HuH-7.5 (cell line): ENCODE data around the gene SLC30A1.

Source experiments
- DNase-seq: peaks from one replicate; pipeline ENCODE4 v3.0.0; 2011; ENCODE audit warnings: low spot score

SLC30A1 gene

DNA sequence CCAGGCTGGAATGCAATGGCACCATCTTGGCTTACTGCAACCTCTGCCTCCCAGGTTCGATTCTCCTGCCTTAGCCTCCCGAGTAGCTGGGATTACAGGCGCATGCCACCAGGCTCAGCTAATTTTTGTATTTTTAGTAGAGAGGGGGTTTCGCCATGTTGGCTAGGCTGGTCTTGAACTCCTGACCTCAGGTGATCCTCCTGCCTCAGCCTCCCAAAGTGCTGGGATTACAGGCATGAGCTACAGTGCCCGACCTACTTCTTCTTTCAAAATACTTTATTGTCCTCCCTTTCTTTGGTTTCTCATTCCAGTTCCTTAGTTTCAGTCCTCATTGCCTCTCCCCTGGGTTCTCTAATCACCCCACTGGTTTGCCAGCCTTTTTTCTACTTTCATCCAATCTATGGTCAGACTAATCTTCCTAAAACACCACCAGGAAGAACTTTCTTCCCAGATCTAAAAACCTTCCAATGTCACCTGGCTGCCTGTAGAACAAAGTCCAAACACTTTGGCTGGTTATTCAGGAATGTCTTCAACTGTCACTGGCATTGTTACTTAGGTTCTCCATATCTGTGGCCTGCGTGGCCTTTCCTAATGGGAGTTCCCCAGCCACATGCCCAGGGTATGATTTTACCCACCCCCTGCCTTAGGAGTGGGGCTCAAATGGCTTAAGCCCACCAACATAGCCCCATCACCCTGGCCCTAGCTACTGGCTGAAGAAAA lies 29.0 kb upstream of the SLC30A1 start:
- DNase-seq, result no peak

DNA sequence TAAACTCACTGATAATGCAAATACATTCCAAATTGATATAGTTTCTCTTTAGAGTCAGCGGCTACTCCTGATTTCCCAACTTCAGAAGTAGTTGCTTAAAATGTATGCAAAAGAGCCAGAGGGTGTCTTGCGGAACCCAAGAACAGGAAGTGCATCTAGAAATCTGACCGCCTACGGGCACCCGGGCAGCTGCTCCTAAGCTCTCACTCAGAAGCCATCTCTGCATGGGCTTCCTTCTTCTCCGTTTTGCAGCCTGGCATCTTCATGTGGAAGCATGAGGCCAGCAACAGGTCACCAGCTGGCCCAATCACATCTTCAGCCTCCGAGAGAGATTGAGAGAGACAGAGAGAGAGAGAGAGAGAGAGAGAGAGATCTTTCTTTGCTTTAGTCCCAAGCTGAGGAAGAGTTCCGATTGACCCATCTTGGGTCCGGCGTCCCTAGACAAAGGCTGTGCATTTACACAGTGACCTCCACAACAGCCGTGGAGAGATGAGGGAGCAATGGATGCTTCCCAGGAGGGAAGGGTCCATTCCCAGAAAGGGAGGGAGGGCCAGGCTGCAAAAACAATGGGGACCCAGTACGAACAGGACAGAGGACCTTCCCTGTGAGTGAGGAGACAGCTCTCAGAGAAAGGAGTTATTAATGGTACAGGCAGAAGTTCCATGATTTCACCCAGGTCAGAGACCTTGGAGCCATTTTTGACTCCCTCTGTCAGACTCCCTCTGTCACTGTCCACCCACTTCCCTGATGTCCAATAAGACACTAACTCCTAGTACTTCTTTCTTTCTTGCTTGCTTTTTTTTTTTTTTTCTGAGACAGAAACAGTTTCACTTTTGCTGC lies 28.2 kb upstream of the SLC30A1 start:
- DNase-seq, result no peak

DNA sequence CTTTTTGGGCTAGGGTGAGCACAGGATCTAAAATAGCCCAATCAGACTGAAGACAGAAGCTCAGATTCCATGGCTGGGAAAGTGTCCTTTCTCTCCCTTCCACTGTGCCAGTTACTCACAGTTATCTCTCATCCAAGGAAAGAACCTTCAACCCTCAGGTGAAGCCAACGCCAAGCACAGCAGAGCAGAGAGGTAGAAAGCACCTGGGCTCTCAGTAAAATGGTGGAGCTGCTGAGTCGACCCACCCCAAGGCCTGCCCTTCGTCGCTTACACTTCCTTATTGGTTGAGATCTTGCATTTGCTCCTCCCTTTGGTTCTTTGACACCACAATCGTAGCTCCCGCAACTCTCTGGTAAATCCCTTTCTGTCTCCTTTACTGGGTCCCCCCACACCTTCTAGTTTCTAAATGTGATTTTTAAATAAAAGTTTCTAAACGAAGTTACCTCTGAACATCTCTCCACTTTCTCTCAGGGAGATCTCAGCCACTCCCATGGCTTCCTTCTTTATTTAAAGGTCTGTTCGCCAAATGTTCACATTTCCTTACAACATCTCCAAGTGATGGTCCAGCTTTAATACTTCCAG lies 27.5 kb upstream of the SLC30A1 start:
- no peak for DNase-seq

DNA sequence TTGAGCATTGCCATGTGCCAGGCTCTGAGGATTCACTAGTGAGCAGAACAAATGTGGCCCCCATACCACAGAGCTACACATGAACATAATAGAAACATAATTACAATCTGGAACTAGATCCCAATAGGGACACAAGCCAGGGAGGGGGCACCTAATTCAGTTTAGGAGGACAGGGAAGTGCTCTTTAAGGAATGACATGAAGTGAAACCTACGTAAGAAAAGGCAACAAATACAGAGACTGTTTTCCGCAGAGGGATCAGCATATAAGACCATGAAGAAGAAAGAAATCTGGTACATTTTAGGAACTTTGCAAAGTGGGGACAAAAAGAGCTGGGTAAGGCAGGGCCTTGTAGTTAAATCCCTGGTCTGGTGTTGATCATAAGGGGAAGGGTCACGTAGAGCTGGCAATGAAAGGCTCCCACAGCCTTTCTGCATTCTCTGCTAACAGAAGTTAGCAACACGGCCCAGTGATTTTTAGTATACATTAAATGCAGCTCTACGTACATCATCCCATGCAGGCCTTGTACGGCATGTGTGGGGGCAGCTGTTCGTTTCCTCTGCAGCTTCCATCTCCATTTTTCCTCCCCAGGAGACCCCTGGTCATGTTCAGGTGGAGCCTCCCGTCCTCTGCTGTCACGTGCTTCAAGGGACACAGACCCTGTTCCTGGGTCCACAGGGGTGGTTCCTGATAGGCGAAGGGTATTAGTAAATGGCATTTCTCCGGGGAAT lies 26.8 kb upstream of the SLC30A1 start:
- DNase-seq, result no peak

DNA sequence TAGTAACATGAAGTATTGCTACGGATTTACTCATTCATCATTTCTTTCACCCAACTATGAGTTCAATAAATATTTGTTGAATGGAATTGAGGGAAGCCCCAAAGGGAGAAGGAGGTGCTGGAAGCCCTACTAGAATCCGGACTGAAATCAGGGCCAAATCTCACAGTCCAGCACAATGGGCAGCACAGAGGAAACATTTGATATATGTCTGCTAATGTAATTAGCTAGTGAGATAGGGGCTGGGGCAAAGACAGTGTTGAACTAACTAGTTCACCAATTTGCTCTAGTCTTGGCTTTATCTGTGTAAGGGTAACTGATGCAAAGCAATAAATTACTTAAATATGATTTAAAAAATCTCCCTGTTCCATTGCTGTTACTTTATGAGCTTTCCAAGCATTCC lies 26.1 kb upstream of the SLC30A1 start:
- DNase-seq, result no peak

DNA sequence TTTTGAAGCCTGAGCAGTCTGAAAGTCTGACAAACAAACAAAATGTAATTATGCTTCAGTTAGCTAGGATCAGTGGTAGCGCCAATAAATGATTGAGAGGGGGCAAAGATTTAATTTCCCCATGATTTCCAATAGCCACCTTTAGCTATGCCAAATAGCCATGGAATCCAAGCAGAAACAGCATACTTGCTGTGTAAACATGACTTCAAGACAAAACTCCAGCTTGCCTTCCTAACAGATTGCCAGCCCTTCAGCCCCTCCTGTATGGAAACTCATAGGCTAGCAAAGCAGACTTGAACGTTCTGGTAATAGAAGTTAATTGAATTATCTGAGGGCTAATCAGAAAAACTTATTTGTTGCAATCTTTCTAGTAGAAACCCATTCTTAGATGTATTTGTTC lies 25.6 kb upstream of the SLC30A1 start:
- no peak for DNase-seq

DNA sequence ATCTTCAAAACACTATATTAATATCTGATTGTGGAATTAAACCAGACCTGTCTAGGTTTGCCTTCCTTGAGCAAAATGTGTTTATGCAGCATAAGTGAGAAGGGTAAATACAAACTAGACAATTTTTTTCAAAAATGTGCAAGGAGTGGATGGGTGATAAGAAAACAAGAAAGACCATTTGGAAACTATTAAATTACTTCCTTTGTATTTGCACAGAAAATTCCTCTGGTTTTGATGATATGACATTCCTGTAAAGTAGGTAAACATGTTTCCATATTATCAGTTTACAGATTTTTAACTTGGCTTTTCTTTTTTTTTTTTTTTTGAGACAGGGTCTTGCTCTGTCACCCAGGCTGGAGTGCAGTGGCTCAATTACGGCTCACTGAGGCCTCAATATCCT lies 24.8 kb upstream of the SLC30A1 start:
- no peak for DNase-seq

DNA sequence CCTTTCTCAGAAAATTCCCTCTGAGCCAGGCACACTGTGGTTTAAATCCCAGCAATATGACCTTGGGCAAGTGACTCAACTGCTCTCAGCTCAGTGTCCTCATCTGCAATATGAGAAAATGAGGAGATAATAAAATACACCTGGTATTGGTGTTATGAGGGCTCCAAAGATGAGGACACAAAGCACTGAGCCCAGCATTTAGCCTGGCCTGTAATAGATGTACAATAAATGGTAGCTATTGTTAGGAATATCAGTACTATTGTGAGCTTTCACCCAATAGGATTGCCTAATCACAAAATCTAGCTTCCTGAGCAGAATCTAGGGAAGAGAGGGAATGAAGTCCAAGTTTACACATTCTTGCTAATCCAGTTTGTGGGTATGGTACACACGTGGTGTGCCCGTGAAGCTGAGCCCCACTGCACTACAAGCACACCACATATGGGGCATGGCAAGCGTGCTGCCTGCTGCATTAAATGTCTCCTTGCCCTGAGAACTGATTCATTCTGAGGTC lies 24.3 kb upstream of the SLC30A1 start:
- DNase-seq, result no peak

DNA sequence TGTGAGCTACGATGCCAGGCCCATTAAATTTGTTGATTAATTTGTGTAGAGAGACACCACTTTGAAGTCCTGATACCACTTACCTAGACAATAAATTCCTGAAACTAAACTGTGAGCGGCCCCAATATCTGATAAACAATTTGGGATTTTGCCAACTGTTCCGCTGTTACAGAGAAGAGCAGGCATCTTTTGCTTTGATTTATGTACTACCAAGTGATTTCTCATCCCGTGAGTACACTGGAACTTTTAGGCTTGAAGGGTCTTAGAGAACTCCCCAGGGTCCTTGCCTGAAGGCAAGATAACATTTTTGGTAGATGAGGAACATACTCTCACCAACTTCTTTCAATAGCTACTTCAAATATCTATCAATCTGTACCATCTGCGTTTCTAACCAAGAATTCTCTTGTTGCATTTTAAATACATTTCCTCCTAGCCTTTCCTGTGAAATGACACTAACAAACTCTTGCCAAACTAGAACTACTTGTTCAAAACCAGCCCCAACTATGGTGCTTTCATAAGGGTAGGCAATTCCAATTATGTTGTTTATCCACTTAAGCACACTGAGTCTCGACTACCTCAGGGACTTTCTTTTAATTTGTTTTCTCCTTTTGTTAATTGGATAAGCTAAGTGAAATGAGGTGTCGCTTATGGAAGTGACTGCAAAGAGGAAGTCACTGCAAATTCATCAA lies 23.2 kb upstream of the SLC30A1 start:
- no peak for DNase-seq

DNA sequence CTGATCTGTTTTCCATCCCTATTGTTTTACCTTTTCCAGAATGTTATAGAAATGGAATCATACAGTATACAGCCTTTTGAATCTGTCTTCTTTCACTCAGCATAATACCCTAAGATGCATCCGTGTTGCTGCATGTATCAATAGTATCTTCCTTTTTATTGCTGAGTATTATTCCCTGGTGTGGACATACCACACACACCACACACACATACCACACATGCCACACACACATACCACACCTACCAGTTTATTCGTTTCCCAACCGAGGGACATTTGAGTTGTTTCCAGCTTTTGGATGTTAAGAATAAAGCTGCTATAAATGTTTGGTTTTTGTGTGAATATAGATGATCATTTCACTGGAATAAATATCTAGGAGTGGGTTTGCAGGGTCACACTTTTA lies 22.2 kb upstream of the SLC30A1 start:
- no peak for DNase-seq

DNA sequence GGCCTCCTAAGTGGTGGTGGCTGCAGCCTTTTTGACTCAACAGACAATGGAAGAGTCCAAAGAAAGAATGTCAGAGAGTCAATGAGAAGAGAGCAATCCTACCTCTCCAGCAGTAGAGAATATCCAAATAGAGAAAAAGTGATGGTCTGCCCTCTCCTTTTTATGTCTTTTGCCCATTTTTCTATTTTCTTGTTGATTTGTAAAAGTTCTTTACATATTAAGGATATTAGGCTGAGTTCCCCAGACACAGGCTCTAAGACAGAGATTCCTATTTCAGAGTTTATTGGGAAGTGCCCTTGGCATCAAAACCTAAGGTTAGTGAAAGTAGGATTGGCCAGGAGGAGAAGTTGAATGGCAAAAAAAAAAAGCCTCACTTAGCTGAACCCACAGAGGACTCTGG lies 20.3 kb upstream of the SLC30A1 start:
- DNase-seq, result no peak

DNA sequence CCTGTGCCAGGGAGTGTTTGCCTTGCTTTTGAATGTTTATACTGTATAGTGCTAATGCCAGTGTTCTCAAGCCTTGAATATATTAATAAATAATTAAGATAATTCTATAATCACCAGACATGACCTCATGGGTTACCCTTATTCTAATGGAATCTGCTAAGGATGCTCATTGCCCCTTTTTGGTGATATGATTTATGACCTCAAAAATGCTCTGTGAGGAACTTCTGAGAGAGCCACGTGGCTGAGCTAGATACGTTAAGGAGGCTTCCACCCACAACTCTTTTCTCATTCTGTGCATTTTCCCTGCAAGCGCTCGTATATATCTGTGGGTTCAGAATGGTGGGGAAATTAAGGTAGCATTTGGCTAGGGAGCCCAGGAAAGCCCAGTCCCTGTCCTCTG lies 19.6 kb upstream of the SLC30A1 start:
- no peak for DNase-seq

DNA sequence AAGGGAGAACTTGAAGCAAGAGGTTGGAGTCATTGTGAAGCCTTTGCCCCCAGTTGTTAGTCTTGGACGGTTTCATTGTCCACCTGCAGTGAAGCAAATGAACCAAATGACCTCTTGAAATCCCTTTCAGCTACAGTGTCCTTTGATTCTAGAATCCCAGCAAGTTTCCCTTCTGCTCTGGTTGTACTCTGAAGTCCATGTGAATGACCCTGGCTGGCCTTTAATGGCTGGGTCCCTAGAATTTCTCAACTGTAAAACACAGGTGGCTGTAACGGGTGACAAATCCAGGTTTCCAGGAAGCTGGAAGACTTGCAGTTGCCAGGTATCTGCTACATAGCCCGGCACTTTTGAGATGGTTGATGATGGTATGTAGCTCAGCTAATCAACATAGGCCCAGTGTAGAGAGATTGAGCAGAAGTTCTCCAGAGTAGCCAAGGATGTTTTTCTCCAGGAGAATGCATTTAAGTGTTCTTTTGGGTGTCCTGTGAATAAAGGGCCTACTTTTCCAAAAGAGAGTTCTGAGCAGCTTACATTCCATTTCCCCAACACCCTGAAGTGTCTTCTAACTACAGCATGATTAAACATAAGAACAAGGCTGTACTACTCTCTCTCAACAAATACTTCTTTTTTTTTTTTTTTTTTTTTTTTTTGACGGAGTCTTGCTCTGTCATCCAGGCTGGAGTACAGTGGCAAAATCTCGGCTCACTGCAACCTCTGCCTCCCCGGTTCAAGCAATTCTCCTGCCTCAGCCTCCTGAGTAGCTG lies 17.6 kb upstream of the SLC30A1 start:
- no peak for DNase-seq

DNA sequence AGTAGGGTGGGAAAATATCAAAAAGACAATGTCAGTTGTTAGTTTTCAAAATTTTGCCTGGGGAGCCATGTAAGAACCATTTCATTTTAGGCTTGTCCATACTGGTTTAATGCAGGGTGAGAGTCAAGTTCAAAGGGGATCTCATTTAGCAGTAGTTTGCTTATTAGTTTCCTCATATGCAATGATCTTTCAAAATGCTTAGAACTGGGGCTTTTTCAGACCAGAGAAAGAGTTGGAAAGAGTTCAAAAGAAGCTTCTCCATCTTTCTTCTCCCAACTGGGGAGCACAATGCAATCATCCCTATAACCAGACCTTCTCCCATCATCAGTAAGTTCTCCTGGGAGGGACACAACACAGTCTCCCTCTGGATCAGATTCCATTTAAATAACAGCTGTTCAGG lies 16.5 kb upstream of the SLC30A1 start:
- DNase-seq, result no peak

DNA sequence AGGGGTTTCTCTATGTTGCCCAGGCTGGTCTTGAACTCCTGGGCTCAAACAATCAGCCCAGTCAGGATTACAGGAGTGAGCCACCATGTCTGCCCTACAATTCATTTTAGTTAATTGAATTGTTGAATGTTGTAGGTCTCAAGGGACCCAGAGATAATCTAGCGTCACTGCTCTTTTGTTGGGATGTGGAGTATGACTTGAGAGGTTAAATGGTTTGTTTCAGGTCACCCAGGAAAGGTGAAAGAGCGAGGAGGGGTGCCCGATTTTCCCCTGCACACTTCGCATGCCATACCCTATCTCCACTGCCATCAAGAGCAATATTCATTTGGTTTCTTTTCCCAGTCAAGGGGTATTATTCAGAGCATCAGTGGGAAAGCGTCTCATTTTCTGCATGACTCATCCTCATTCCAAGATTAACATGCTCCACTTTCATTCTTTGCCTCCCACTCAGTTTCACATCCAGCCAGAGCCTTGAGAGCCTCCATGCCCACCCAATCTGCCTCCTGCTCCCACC lies 13.1 kb upstream of the SLC30A1 start:
- no peak for DNase-seq

DNA sequence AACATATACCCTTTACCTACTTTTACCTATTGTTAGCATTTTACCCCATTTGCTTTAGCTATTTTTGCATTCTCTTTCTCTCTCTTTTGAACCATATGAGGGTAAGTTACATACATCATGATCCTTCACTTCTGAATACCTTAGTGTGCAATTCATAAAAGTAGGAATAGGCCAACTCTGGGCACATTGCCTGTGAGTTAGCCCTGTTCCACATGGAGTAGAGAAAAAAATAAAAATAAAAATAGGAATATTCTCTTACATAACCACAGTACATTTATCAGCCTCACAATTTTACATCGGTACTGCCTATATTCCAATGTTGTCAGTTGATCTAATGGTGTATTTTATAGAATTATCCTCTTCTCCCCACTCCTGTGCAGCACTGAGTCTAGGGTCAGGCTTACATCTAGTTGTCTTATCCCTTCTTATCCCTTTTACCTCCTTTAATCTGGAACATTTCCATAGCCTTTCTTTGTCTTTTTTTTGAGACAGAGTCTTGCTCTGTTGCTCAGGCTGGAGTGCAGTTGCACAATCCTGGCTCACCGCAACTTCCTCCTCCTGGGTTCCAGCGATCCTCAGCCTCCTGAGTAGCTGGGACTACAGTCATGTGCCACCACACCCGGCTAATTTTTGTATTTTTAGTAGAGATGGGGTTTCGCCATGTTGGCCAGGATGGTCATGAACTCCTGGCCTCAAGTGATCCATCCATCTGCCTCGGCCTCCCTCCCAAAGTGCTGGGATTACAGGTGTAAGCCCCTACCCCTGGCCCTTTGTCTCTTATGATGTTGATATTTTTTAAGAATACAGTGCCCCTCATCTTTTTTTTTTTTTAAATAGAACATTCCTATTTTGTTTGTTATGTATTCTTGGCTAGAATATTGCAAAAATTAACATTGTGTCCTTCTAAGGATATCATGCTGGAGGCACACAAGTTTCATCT lies 11.1 kb upstream of the SLC30A1 start:
- DNase-seq, result no peak

DNA sequence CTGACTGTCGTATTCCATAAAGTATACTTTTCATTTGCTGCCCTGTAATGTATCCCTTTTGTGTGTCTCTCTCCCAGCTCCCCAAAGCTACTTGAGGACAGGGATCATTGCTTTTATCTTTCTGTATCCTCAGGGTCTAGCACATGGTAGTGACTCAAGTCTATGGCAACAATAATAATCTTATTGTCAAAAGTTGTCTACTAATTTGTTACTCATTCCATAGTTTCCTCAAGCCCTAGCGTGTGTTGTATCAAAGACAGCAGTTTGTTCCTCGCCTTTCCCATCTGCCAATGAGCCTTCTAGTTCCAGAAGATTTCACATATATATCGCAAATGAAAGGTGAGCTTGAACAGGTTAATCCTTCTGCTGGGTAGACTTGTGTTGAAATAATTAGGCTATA lies 9.8 kb upstream of the SLC30A1 start:
- no peak for DNase-seq

DNA sequence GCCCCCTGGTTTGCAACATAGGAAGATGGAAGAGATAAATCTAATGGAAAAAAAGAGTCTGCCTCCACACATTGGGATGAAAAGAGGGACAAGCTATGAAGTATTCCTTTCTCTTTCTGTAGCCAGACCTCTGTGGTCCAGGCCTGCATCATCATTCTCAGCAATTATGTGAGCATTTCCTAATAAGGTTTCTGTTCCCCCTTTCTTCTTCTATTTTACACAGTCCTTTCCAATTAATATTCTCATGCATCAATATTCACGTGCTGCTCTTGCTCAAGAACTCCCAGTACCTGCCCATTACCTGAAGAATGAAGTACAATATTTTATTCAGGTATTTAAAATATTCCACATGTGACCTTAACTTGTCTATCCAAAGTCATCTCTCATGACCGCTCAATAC lies 8.2 kb upstream of the SLC30A1 start:
- DNase-seq, result no peak

DNA sequence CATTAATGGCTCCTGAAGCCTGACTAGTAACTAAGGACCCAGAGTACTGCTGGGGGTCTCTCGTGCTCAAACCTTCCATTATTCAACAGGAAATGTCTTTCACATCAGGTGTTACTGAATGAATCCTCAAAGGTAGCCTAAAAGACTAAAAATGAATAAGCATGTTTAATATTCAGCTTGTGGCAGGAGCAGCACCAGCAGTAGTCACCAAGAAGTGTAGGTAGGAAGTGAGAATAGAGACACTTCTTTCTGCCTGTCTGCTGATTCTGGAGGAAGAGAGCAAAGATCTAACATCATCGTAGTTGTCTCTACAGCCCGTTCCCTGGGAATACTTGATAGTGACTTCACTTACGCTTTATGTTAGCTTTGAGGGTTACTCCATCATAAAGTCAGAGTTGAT lies 7.6 kb upstream of the SLC30A1 start:
- DNase-seq, result no peak
